Esophagus squamous epithelium (tissue), 4 donors: ENCODE results near the gene MTOR.

Experiments used
- CTCF ChIP-seq, 6 experiments: fragments of 450-650 bp in 4 of 6; fragments of 200-600 bp in 2 of 6; sonication (generic) in 2 of 6; IDR thresholded peaks; one replicate each; pipeline ENCODE4 v1.5.1; 2016 to 2019; ENCODE audit warnings: antibody characterized with exemption in 6 of 6, mild to moderate bottlenecking in 4 of 6, moderate library complexity in 4 of 6
- POLR2A ChIP-seq, 4 donors: fragments of 450-650 bp; IDR thresholded peaks; one replicate each; pipeline ENCODE4 v1.6.1; 2017; ENCODE audit warnings: antibody characterized with exemption in 4 of 4, mild to moderate bottlenecking in 4 of 4, moderate library complexity in 3 of 4

- TF ChIP-seq CTCF (IDR thresholded peaks at IDR 0.05) (no peak), POLR2A (IDR thresholded peaks at IDR 0.05) (no peak)
These were observed 203.7 kb downstream of the MTOR start for GRCh38 chr1:11058595-11059154.
